Activated T-helper 17 cell treated with anti-CD3 and anti-CD28 coated beads, Interleukin-2, amount 50 U/mL, for 72 hours (primary cell): Measurements from ENCODE around the gene INS. TPM values are rescaled to one million over a fixed set of nuclear protein-coding genes. Genes with fewer than 3 reads are reported as not detected.
"Not testable (repeated sequence)": the region's sequence is repeated elsewhere in the genome, so short reads cannot be mapped to it uniquely, and the experiment has no call there.

ENCODE experiments used
- ATAC-seq: fragments of 150-1000 bp; cut with Tn5 transposase; replicated peaks from 2 replicates; pipeline ENCODE4 v1.10.0; 2021; ENCODE audit warnings: mild to moderate bottlenecking, moderate library complexity
- H3K27ac Mint-ChIP-seq: one replicate; pipeline ENCODE4 v1.8.0; 2022; ENCODE audit warnings: mixed read lengths
- H3K27me3 Mint-ChIP-seq: one replicate; pipeline ENCODE4 v1.8.0; 2022; ENCODE audit warnings: mixed read lengths
- H3K36me3 Mint-ChIP-seq: one replicate; pipeline ENCODE4 v1.8.0; 2022; ENCODE audit warnings: low read depth, mild to moderate bottlenecking, mixed read lengths
- H3K4me1 Mint-ChIP-seq: one replicate; pipeline ENCODE4 v1.8.0; 2022; ENCODE audit warnings: mixed read lengths
- H3K4me3 Mint-ChIP-seq: one replicate; pipeline ENCODE4 v1.8.0; 2022; ENCODE audit warnings: mild to moderate bottlenecking, mixed read lengths
- H3K9me3 Mint-ChIP-seq: one replicate; pipeline ENCODE4 v1.8.0; 2022; ENCODE audit warnings: mixed read lengths
- total RNA-seq, 2 donors: library from RNA; stranded (reverse); gene quantifications; one replicate each; pipeline ENCODE4 v1.2.3, GENCODE V29; 2022

Gene INS
- total RNA-seq, 2 donors from 2014 or later = not detected

DNA sequence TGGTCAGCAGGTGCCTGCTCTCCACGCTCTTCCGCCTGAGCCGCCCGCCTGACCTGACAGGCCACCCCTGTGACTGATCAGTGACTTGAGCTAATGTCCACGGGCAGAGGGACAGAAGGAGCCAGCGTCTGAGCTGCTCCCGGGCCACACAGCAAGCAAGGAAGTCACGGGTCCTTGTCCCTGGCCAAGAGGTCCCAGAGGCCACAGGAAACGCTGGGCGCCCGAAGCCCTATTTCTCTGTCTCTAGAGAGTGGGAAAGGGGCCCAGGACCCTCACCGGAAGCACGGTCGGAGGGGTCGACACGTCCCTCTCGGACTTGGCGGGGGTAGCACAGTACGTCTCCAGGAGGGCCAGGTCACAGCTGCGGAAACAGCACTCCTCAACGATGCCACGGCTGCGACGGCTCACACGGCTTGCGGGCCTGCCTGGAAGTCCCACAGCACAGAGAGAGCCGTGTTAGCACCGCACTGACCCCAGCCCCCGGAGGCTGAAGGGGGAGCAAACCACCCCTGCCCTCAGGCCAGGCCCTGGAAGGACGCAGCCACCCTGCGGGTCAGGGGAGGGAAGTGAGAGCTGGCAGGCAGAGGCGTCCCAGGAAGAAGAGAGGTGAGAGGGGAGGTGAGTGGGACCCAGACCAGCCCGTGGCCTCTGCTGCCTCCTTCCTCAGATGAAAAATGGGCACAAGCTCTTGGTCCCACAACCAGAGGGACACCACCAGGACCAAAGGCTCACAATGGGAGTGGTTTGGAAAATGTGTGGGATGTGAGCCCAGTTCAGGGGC lies 27.6 kb downstream of the INS start:
- ATAC-seq = no peak
- Mint-ChIP-seq H3K4me1 (peaks cover 9% of the 10 kb centered on the region), H3K27me3 (peaks cover 31% of the 10 kb centered on the region), H3K4me3 (no peak overlapping the region), H3K36me3 (peaks cover 36% of the 10 kb centered on the region), H3K9me3 (no peaks in the 10 kb centered on the region), H3K27ac (no peak overlapping the region)

DNA sequence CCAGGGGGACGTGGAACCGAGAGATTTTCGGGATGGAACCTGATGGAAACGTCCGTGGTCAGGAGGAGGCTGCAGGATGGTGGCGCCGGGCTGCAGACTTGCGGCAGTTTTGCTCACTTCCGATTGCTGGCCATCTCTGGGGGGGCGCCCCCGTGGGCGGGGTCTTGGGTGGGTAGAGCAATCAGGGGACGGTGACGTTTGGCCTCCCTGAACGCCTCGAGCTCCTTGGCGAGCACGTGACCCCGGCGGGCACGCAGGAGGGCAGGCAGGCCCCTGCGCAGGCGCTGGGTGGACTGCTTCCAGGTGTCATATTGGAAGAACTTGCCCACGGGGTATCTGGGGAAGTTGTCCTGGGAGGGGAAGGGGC lies 28.2 kb downstream of the INS start:
- peaks cover 29% of the 10 kb centered on the region for H3K27me3 Mint-ChIP-seq
- peaks cover 36% of the 10 kb centered on the region for H3K36me3 Mint-ChIP-seq
- ATAC-seq = no peak
- H3K4me1 Mint-ChIP-seq = peaks cover 9% of the 10 kb centered on the region
- no peaks in the 10 kb centered on the region for H3K9me3 Mint-ChIP-seq
- no peak overlapping the region for H3K27ac Mint-ChIP-seq
- no peak overlapping the region for H3K4me3 Mint-ChIP-seq

DNA sequence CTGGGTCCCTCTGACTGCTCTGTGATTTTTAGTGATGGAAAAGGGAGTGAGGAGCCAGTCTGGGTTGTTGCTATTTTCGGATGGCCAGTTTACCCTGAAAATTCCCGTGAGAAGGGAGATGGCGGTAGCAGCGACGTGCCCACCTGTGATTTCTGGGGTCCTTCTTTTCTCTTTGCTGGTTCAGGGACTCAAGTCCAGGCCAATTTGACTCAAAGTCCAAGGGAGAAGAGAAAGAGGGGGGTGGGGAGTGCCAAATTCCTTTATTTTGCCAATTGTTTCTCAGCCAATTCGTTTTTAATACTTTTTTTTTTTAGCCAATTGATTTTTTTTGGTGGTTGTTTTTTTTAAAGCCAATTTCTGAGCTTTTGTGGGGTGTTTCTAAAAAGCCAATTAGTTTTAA lies 28.8 kb downstream of the INS start:
- H3K4me1 Mint-ChIP-seq = peaks cover 9% of the 10 kb centered on the region
- no peaks in the 10 kb centered on the region for H3K9me3 Mint-ChIP-seq
- ATAC-seq = no peak
- H3K27ac Mint-ChIP-seq = no peak overlapping the region
- H3K27me3 Mint-ChIP-seq = peaks cover 29% of the 10 kb centered on the region
- H3K4me3 Mint-ChIP-seq = no peak overlapping the region
- peaks cover 32% of the 10 kb centered on the region for H3K36me3 Mint-ChIP-seq

DNA sequence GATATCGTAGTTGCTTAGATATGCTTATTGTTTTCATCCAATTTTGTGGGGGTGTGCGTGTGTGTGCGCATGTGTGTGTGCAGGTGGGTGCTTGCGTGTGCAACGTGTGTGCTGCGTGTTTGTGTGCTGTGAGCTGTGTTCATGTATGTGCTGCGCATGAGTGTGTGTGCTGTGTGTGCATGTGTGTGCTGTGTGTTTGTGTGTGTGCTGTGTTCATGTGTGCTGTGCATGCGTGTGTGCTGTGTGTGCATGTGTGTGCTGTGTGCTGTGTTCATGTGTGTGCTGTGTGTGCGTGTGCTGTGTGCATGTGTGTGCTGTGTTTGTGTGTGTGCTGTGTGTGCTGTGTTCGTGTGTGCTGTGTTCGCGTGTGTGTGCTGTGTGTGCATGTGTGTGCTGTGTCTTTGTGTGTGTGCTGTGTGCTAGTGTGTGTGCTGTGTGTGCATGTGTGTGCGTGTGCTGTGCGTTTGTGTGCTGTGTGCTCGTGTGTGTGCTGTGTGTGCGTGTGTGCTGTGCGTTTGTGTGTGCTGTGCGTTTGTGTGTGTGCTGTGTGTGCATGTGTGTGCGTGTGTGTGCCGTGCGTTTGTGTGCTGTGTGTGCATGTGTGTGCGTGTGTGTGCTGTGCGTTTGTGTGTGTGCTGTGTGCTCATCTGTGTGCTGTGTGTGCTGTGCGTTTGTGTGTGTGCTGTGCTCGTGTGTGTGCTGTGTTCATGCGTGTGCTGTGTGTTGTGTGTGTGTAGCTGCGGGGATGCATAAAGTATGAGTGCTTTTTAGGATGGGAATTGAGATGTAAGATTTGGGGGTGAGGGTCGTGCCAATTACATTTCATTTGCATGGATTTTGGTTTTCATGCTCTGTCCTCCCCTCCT lies 29.4 kb downstream of the INS start:
- Mint-ChIP-seq H3K27me3 (peaks cover 26% of the 10 kb centered on the region), H3K27ac (no peak overlapping the region), H3K4me3 (no peak overlapping the region), H3K4me1 (peaks cover 9% of the 10 kb centered on the region), H3K36me3 (peaks cover 29% of the 10 kb centered on the region), H3K9me3 (no peaks in the 10 kb centered on the region)
- no peak for ATAC-seq

DNA sequence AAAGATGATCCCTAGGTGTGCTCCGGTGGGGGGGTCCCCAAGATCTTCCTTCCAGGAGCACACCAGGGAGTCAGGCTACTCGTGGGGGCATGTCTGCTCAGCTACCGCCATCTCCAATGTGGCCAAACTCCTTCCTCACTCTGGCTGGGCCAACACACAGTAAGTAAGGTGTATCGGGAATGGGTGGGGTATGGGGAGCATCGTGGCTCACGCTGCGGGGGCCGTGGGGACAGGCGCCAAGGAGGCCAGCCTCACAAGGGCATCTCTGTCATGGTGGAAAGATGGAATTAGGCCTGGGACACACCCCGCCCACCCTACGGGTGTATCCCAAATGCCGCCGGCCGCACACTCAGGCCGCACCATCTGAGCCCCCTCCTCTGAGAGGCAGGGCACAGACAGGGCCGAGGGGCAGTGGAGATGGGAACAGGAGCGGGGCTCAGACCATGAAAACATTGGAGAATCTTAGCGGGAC lies 30.1 kb downstream of the INS start:
- Mint-ChIP-seq H3K9me3 (no peaks in the 10 kb centered on the region), H3K4me3 (no peak overlapping the region), H3K36me3 (peaks cover 22% of the 10 kb centered on the region), H3K27me3 (peaks cover 19% of the 10 kb centered on the region), H3K4me1 (peaks cover 5% of the 10 kb centered on the region), H3K27ac (no peak overlapping the region)
- ATAC-seq = no peak

DNA sequence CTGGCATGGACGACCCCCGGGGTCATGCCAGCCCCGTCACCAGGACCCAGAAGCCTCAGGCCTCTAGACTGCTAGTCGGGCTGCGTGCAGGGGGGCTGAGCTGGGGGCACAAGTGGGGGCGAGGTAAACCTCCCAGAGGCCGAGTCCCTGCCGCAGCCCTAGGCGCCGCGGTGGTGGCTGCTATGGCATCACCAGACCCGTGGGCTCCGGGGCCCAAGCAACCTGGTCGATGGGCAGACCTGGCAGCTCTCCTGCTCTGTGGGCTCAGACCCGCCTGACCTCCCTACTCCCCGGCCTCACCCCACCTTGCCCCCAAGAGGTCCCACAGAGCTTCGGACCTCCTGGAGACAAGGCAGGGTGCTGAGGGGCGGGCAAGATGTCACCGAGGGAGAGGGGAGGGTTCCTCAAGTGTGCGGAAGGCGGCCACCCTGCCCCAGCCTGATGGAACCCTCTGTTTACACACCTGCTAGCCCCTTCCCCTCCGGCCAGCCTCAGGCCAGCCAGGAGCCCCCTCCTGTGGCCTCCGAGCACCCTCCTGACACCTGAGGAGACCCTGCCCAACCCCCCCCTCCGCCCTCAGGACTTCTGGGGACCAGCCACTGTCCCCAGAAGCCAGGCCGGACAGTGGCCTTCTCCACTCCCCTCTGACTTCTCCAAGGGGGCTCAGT lies 31.2 kb downstream of the INS start:
- peaks cover 19% of the 10 kb centered on the region for H3K36me3 Mint-ChIP-seq
- peaks cover under 1% of the 10 kb centered on the region for H3K9me3 Mint-ChIP-seq
- H3K27ac Mint-ChIP-seq = no peak overlapping the region
- H3K4me1 Mint-ChIP-seq = peaks cover 5% of the 10 kb centered on the region
- ATAC-seq = no peak
- no peak overlapping the region for H3K4me3 Mint-ChIP-seq
- H3K27me3 Mint-ChIP-seq = peaks cover 17% of the 10 kb centered on the region

DNA sequence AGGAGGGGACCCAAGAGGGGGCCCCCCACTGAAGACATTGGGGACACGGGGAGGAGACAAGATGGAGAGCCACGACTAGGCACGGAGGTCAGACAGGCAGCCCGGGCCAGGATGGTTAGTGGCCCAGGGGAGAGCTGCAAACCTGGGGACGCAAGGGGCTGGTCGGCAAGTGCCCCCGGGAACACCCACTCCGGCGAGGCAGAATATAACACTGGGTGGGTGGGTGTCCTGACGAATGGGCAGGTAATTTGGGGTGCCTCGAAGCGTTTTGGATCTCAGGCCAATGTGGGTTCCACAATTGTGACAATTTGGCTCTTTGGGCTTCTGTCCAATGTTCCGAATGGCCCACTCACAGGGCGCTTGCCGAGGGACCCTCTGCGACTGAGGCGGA lies 31.7 kb downstream of the INS start:
- H3K27ac Mint-ChIP-seq = no peak overlapping the region
- ATAC-seq = no peak
- H3K36me3 Mint-ChIP-seq = peaks cover 19% of the 10 kb centered on the region
- H3K4me3 Mint-ChIP-seq = no peak overlapping the region
- H3K27me3 Mint-ChIP-seq = peaks cover 21% of the 10 kb centered on the region
- peaks cover 5% of the 10 kb centered on the region for H3K4me1 Mint-ChIP-seq
- H3K9me3 Mint-ChIP-seq = peaks cover 3% of the 10 kb centered on the region

DNA sequence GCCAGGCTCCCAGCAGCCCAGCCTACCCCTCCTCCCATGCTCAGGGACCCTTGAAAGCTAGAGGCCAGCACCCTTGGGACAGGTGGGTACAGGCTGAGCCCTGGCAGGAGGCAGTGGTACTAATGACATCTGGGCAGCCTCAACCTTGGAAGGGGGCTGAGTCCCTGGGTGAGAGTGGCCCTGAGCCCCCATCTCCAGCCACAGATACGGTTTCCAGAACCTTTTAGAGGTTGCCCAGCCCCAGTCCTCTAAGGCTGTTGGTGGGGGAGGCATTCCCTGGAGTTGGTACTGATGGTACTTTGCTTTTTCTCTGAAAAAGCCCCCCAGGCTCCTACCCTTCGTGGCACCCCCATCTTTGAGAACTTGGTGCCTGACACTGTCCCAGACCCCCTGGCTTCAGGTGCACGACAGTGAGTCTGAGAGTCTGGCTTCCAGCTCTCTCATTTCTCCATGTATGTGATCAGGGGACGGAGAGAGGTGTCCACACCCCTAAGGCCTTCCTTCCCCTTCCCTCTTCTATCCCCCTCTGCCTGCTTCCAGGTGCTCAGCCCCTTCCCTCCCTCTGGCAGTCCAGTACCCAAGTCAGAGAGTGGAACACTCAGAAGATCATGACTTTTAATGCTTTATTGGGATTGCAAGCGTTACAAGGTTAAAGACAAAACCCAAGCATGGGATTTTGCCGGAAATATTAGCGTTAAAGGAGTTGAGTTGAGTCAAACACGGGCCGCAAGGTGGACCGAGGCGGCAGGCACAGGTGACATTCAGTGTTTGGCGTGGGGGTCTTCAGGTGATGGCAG lies 32.3 kb downstream of the INS start:
- peaks cover 5% of the 10 kb centered on the region for H3K4me1 Mint-ChIP-seq
- H3K36me3 Mint-ChIP-seq = peaks cover 19% of the 10 kb centered on the region
- no peak overlapping the region for H3K27ac Mint-ChIP-seq
- H3K27me3 Mint-ChIP-seq = peaks cover 21% of the 10 kb centered on the region
- no peak overlapping the region for H3K4me3 Mint-ChIP-seq
- peaks cover 3% of the 10 kb centered on the region for H3K9me3 Mint-ChIP-seq
- ATAC-seq = no peak

DNA sequence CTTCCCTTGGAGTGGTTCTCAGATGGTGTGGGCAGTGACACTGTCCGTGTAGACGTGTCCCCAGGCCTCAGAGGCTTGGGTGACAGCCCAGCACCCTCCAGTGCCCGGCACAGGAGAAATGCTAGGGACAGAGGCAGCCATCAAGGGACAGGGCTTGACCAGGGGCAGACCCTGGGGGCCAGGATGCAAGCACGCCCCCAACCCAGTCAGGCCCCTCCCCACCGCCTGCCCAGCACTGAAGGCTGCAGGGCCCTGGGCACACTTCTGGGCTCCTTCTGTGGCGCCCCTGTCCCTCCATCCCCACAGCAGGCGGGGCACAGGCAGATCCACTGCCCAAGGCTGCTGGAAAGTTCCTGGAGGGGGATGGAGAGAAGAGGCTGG lies 32.9 kb downstream of the INS start:
- no peak for ATAC-seq
- Mint-ChIP-seq H3K27ac (no peak overlapping the region), H3K36me3 (peaks cover 15% of the 10 kb centered on the region), H3K9me3 (peaks cover 3% of the 10 kb centered on the region), H3K27me3 (peaks cover 20% of the 10 kb centered on the region), H3K4me3 (no peak overlapping the region), H3K4me1 (peaks cover 5% of the 10 kb centered on the region)

DNA sequence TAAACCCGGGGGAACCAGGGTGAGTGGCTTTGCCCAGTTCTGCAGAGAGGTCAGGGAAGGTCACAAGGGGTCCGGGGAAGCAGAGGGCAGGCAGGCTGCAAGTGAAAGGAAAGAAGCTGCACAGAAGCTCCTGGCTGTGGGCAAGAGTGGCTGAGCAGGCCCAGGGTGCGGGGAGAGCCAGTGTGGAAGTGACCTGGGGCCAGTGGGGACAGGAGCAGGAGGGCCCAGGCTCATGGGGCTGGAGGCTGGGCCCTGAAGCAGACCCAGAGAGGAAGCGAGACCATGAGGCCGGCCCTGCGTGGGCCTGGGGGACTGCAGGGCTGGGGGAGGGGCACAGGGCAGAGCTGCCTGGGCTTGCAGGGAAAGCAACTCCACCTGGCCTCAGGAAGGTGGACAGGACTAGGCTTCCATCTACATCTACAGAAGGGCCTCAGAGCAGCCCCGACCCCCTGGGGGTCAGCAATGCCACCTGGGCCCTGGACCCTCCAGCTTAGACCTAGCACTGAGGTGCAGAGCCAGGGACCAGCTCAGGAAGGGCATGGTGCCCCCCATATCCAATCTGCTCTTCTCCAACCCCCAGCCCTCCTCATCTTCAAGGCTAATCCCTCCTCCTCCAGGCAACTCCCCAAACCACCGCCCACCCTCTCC lies 33.4 kb downstream of the INS start:
- Mint-ChIP-seq H3K9me3 (peaks cover 3% of the 10 kb centered on the region), H3K27ac (no peak overlapping the region), H3K36me3 (peaks cover 10% of the 10 kb centered on the region), H3K4me1 (peaks cover 5% of the 10 kb centered on the region), H3K27me3 (peaks cover 18% of the 10 kb centered on the region), H3K4me3 (no peak overlapping the region)
- no peak for ATAC-seq

DNA sequence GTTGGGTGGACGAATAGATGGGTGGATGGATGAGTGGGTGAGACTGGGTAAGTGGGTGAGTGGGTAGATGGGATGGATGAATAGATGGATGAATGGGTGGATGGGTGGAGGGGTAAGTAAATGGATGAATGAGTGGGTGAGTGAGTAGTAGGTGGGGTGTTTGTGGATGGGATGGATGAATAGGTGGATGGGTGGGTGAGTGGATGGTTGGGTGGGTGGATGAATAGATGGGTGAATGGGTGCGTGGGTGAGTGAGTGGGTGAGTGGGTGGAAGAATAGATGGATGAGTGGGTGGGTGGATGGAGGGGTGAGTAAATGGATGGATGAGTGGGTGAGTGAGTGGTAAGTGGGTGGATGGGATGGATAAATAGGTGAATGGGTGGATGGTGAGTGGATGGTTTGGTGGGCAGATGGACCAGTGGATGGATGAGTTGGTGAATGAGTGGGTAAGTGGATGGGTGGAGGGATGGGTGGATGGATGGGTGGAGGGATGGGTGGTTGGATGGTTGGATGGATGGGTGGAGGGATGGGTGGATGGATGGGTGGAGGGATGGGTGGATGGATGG lies 34.4 kb downstream of the INS start:
- H3K4me1 Mint-ChIP-seq = peaks cover 4% of the 10 kb centered on the region
- no peak overlapping the region for H3K27ac Mint-ChIP-seq
- no peak overlapping the region for H3K4me3 Mint-ChIP-seq
- peaks cover 13% of the 10 kb centered on the region for H3K27me3 Mint-ChIP-seq
- peaks cover 3% of the 10 kb centered on the region for H3K36me3 Mint-ChIP-seq
- ATAC-seq = no peak
- H3K9me3 Mint-ChIP-seq = peaks cover 3% of the 10 kb centered on the region

DNA sequence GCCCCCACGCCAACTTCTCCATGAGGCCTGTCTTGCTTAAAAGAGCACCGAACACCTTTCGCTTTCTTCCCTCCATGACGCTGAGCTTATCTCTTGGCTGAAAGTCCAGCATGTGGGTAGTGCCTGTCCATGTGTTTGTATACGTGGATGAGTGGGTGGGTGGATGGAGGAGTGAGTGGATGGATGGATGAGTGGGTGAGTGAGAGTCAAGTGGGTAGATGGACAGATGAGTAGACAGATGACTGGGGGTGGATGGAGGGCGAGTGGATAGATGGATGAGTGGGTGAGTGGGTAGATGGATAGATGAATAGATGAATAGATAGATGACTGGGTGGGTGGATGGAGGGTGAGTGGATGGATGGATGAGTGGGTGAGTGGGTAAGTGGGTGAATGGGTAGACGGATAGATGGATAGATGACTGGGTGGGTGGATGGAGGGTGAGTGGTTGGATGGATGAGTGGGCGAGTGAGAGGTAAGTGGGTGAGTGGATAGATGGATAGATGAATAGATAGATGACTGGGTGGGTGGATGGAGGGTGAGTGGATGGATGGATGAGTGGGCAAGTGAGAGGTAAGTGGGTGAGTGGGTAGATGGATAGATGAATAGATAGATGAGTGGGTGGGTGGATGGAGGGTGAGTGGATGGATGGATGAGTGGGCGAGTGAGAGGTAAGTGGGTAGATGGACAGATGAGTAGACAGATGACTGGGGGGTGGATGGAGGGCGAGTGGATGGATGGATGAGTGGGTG lies 36.1 kb downstream of the INS start:
- H3K4me1 Mint-ChIP-seq, ATAC-seq, H3K27ac Mint-ChIP-seq, H3K36me3 Mint-ChIP-seq, H3K9me3 Mint-ChIP-seq, H3K4me3 Mint-ChIP-seq: not testable (repeated sequence)
- peaks cover 15% of the 10 kb centered on the region for H3K27me3 Mint-ChIP-seq

DNA sequence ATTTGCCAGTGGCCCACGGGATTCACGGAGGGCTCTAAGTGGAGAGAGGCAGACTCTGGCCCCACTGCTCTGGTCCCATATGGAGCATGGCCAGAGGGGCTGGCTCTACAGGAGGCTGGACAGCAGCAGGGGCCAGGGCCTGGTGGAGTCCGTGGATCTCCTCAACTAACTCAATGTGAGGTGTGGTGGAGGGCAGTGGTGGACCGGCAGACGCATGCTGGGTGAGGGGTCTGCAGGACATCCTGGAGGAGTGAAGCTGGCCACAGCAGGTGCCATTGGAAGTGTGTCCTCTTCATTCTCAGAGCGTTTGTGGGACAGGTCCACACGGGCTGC lies 37.4 kb downstream of the INS start:
- no peaks in the 10 kb centered on the region for H3K4me1 Mint-ChIP-seq
- H3K36me3 Mint-ChIP-seq = no peaks in the 10 kb centered on the region
- H3K4me3 Mint-ChIP-seq = no peak overlapping the region
- H3K27me3 Mint-ChIP-seq = peaks cover 16% of the 10 kb centered on the region
- no peak for ATAC-seq
- H3K9me3 Mint-ChIP-seq = peaks cover 3% of the 10 kb centered on the region
- no peak overlapping the region for H3K27ac Mint-ChIP-seq
